ENCODE data around the gene LYRM1. TPM values are rescaled to one million over a fixed set of nuclear protein-coding genes. Genes with fewer than 3 reads are reported as not detected.

Gene LYRM1
- total RNA-seq, 4 donors from 2014 or later = 30.6 to 67.3 (median 39.4) TPM

DNA sequence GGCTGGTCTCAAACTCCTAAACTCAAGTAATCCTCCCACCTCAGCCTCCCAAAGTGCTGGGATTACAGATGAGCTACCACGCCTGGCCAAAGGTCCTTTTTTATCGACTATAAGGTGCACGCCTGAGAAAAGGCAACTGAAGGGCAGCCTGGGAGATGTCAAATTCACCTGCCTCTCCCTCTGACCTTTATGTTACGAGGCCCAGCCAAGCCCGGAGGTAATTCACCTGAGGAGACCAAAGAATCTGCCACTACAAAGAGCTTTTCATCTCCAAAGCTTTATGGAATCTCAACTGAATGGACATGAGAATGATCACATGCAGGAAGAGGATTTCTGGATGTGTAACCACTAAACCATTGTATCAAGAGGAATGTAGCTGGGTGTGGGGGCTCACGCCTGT lies 37.2 kb downstream of the LYRM1 start:
- no peak for DNase-seq (ENCODE audit: low spot score in 2 of 2)
- Histone ChIP-seq H3K27ac (no peak overlapping the region), H3K4me1 (no peaks in the 10 kb centered on the region), H3K4me3 (no peak overlapping the region), H3K9me3 (no peaks in the 10 kb centered on the region), H3K36me3 (no peaks in the 10 kb centered on the region), H3K27me3 (no peaks in the 10 kb centered on the region)
- WGBS, 2 donors = 79 to 82% methylated on average over 6 of the region's 6 CpGs
- TF ChIP-seq CTCF (IDR thresholded peaks at IDR 0.05) = no peak
- no peak for TF ChIP-seq EP300 (IDR thresholded peaks at IDR 0.05)
- TF ChIP-seq POLR2A (IDR thresholded peaks at IDR 0.05) = no peak

DNA sequence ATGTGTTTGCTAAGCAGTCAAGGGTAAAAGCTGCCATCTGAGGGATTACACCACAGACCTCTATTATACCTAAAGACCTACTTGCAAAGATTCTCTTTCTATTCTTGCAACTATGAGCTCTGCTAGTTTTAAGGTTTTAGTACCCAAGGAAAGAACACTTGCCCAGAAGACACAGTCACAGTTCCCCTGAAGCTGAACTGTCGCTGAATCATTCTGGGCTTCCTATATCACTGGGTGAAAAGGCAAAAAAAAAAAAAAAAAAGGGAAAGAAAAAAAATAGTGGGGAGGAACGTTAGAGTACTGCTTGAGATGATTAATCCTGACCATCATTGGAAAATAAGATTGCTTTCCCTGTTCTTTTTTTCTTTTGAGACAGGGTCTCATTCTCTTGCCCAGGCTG lies 37.9 kb downstream of the LYRM1 start:
- WGBS, 2 donors = 45 to 49% methylated on average over 2 of the region's 2 CpGs
- no peak for DNase-seq (ENCODE audit: low spot score in 2 of 2)
- H3K27me3 ChIP-seq = no peaks in the 10 kb centered on the region
- no peaks in the 10 kb centered on the region for H3K4me1 ChIP-seq
- H3K9me3 ChIP-seq = no peaks in the 10 kb centered on the region
- no peak for TF ChIP-seq POLR2A (IDR thresholded peaks at IDR 0.05)
- no peaks in the 10 kb centered on the region for H3K36me3 ChIP-seq
- H3K4me3 ChIP-seq = no peak overlapping the region
- no peak overlapping the region for H3K27ac ChIP-seq

DNA sequence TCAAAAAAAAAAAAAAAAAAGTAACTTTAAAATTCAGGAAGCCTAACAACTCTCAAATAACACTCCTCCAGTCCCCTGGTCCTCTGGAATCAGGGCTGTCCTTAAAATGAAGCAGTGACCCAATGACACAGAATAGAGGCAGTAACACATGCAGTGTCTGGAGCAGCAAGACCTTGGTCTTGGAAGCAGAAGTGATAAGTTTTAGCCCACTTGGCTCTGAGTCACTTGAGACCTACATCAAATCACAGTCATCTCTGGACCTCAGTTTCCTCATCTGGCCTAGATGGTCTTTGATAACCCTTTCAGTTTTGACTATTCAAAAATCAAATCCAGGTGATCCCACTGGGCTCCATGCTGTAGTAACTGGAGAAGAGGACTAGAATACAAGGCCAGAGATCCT lies 39.0 kb downstream of the LYRM1 start:
- no peak overlapping the region for H3K27ac ChIP-seq
- TF ChIP-seq CTCF (IDR thresholded peaks at IDR 0.05) = no peak
- TF ChIP-seq EP300 (IDR thresholded peaks at IDR 0.05) = no peak
- no peak for TF ChIP-seq POLR2A (IDR thresholded peaks at IDR 0.05)
- no peaks in the 10 kb centered on the region for H3K36me3 ChIP-seq
- H3K4me1 ChIP-seq = no peaks in the 10 kb centered on the region
- H3K9me3 ChIP-seq = no peaks in the 10 kb centered on the region
- no peak overlapping the region for H3K4me3 ChIP-seq
- no peak for DNase-seq (ENCODE audit: low spot score in 2 of 2)
- H3K27me3 ChIP-seq = no peaks in the 10 kb centered on the region

DNA sequence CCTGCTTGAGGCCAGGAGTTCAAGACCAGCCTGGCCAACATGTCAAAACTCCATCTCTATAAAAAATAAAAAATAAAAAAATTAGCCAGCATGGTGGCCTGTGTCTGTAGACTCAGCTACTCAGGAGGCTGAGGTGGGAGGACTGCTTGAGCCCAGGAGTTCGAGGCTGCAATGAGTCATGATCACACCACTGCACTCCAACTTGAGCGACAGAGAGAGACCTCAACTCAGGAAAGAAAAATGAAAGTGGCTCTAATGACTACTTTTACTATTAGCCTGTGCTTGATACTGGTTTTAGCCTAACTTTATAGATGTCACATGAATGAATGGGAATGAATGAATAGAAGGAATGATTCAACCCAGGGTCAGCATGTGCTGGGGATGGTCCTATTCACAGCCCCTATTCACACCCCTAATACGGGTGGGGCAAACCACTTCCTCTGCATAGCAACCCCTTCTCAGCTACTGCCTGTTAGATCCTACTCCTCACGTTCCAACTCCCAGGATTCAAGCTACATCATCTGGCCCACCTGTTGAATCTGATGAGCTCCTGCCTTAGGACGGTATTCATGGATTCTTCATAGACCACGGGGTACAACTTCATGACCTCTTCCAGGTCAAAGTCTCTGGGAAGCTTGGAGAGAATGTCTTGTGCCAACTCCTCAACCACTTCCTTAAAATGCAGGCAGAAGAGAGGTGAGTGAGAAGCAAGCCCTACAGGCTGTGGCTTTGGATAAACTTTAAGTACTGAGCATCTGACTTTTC lies 40.5 kb downstream of the LYRM1 start:
- no peak overlapping the region for H3K4me3 ChIP-seq
- no peaks in the 10 kb centered on the region for H3K27me3 ChIP-seq
- DNase-seq (ENCODE audit: low spot score in 2 of 2) = no peak
- 70 to 74% methylated on average over 6 of the region's 6 CpGs for WGBS, 2 donors
- no peak overlapping the region for H3K27ac ChIP-seq
- H3K36me3 ChIP-seq = no peaks in the 10 kb centered on the region
- no peaks in the 10 kb centered on the region for H3K4me1 ChIP-seq
- no peaks in the 10 kb centered on the region for H3K9me3 ChIP-seq
- TF ChIP-seq EP300 (IDR thresholded peaks at IDR 0.05) (no peak), CTCF (IDR thresholded peaks at IDR 0.05) (no peak), POLR2A (IDR thresholded peaks at IDR 0.05) (no peak)

GRCh38 chr16:20941636-20941926 lies 41.0 kb downstream of the LYRM1 start:
- Histone ChIP-seq H3K4me1 (no peaks in the 10 kb centered on the region), H3K36me3 (no peaks in the 10 kb centered on the region)
- 95 to 98% methylated on average over 6 of the region's 6 CpGs for WGBS, 2 donors

More at GRCh38 chr16:20941636-20941926, 41.0 kb downstream of the LYRM1 start:
- H3K9me3 ChIP-seq = no peaks in the 10 kb centered on the region
- DNase-seq (ENCODE audit: low spot score in 2 of 2) = no peak
- TF ChIP-seq EP300 (IDR thresholded peaks at IDR 0.05) (no peak), CTCF (IDR thresholded peaks at IDR 0.05) (no peak), POLR2A (IDR thresholded peaks at IDR 0.05) (no peak)
- H3K27me3 ChIP-seq = no peaks in the 10 kb centered on the region
- no peak overlapping the region for H3K4me3 ChIP-seq
- no peak overlapping the region for H3K27ac ChIP-seq

All from tibial nerve (tissue), 4 donors.